Measurements from ENCODE around the gene ENTHD1. TPM values are rescaled to one million over a fixed set of nuclear protein-coding genes. Genes with fewer than 3 reads are reported as not detected.
"Not testable (repeated sequence)": the region's sequence is repeated elsewhere in the genome, so short reads cannot be mapped to it uniquely, and the experiment has no call there.

Gene ENTHD1
- polyA plus RNA-seq, 4 donors: not detected

DNA sequence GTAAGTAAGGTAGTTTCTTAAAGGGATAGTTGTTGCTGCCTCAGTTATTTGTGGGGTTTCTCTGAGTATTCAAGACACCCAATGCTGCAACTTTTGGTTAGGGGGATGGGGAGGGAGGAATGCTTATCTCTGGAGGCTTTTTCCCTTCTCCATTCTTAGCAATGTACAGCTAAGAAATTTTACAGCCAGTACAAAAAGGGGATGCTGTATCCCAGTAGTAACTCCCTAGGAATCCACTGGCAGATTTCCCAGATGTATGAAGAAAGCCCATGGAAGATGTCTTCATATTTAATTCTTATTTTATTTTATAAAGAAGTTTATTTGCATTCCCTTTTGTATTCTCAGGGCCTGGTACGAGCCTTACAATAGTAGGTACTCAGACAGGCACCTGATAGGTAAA, 154.8 kb downstream of the ENTHD1 start:
- no peak for DNase-seq (ENCODE audit: low read depth in 4 of 4, low spot score in 3 of 4)

GRCh38 chr22:39735776-39736175, 157.8 kb downstream of the ENTHD1 start:
- no peak for DNase-seq (ENCODE audit: low read depth in 4 of 4, low spot score in 3 of 4)

DNA sequence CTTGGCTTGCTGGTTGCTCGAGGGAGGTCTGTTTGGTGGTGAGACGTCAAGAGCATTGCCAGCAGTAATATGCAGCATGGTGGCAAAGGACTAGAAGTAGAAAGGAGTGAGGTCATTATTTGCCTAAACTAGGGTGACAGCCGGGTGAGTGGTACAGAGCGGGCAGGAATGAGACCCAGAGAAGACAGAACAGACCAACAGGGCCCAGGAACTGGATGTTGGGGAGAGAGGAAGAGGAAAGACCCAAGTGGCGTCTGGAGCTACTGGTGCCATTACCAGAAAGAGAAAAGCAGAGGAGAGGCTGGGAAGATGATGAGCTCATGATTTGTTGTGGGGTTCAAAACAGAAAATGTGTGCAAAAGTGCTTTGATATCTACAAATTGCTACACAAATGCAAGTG, 158.7 kb downstream of the ENTHD1 start:
- no peak for DNase-seq (ENCODE audit: low read depth in 4 of 4, low spot score in 3 of 4)

- DNase-seq (ENCODE audit: low read depth in 4 of 4, low spot score in 3 of 4): not testable (repeated sequence)
Observed at GRCh38 chr22:39734046-39734445, 159.5 kb downstream of the ENTHD1 start.

GRCh38 chr22:39733191-39733590, 160.4 kb downstream of the ENTHD1 start:
- no peak for DNase-seq (ENCODE audit: low read depth in 4 of 4, low spot score in 3 of 4)

GRCh38 chr22:39732625-39733024, 160.9 kb downstream of the ENTHD1 start:
- DNase-seq (ENCODE audit: low read depth in 4 of 4, low spot score in 3 of 4): no peak

DNA sequence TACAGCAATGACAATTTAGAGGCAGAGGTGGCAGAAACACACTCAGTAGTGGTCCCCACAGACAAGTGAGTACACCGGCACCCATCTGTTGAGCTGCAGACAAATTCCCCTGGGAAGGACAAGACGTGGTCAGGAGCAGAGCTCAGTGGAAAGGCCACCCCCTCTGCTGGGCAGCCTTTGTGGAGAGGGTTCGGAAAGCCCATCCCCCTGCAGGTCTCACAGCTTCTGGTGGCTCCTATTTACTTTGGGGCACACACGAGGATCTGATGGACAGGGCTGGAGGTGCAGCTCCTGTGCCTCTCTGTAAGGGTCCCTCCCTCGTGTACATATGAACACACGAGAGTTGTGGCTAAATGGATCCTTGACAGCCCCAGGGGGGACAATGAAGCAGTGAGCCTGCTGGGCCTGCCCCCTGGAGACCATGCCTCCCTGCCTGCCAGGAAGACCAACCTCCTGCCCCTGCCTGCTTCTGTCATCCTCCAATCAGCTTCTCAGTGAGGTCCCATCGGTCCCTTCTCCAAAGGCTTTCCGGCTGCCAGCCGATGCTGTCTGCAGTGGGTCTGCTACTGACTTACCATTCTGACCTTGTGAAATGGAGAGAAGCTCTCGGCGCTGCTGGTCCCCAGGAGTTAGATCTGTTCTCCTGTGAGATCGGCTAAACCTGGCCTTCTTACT, 161.5 kb downstream of the ENTHD1 start:
- no peak for DNase-seq (ENCODE audit: low read depth in 4 of 4, low spot score in 3 of 4)

GRCh38 chr22:39731481-39731880, 162.1 kb downstream of the ENTHD1 start:
- no peak for DNase-seq (ENCODE audit: low read depth in 4 of 4, low spot score in 3 of 4)

DNA sequence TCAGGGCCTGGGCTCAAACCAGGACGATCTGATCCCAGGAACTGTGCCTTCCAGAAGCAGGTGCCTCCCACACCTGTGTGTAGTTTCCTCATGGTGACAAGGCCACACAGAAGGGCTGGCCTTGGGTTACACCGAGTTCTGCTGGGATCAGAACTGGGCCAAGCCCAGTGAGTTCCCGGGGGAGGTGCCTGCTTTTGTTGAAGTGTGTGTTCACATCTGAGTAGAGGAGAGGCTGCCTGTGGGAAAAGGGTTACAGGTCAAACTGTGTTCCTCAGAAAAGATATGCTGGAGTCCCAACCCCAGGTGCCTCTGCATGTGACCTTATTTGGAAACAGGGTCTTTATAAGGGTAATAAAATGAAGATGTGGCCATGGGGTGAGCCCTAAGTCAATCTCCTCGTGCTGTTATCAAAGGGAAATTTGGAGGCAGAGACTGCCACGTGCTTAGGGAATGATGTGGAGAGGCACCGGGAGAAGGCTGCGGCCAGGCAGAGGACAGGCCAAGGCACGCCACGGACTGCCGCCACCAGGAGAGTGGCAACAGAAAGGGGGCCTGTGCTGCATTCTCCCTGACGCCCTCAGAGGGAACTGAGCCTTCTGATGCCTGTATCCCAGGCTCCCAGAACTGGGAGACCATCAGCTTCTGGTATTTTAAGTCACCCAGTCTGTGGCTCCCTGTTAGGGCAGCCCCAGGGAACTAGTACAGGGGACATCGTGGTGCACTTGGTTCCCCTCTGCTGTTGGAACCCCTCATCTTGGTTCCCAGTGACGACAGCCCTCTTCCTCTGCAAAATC, 164.2 kb downstream of the ENTHD1 start:
- no peak for DNase-seq (ENCODE audit: low read depth in 4 of 4, low spot score in 3 of 4)

DNA sequence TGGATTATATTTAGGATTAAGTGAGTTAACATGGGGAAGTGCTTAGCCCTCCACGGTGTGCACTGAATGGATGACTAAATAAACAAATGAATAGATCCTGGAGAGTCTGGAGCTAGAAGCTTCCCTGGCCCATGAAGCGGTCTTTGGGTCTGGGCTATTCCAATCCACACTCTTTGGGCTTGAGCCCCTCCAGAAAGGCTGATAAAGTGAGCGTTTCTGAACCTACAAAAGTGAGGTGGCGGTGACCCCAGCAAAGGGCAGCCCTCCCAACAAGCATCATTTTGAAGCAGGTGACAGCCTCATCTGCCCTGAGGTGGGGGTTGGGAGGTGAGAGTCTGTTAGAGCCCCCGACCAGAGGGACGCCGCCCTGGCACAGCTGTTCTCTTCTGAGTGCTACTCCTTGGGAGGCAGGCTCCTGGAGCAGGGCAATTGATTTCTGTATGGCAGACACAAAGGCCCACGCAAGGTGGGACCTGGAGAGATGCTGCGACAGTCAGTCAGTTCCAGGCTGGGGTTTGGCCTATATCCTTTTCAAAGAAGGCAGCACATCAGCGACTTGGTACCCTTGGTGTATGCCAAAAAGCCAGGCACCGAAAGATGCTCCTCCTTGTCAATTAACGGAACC, 165.2 kb downstream of the ENTHD1 start:
- DNase-seq (ENCODE audit: low read depth in 4 of 4, low spot score in 3 of 4): no peak

GRCh38 chr22:39727541-39727940, 166.0 kb downstream of the ENTHD1 start:
- DNase-seq (ENCODE audit: low read depth in 4 of 4, low spot score in 3 of 4): no peak

- DNase-seq (ENCODE audit: low read depth in 4 of 4, low spot score in 3 of 4): no peak
Observed at GRCh38 chr22:39725351-39726035, 168.1 kb downstream of the ENTHD1 start.

DNA sequence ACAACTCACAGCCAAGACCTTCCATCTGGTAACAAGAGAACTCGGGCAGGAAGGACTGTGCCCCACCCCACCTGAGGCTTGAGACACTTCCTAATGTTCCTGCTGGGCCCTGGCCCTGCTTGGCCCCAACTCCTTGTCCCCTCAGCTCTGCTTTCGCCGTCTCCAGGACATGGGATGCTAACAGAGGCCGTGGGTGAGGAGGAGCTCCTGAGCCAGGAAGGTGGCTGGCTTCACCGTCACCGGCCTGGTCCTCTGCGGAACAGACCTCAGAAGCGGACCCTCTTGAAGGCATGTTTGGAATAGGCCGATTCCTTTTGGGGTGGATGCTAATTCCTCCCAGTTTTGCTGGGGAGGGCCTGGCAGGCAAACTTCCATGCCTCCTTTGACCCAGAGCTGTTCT, 168.7 kb downstream of the ENTHD1 start:
- DNase-seq (ENCODE audit: low read depth in 4 of 4, low spot score in 3 of 4): no peak

GRCh38 chr22:39724390-39724789, 169.2 kb downstream of the ENTHD1 start:
- no peak for DNase-seq (ENCODE audit: low read depth in 4 of 4, low spot score in 3 of 4)

GRCh38 chr22:39723899-39724351, 169.6 kb downstream of the ENTHD1 start:
- no peak for DNase-seq (ENCODE audit: low read depth in 4 of 4, low spot score in 3 of 4)

DNA sequence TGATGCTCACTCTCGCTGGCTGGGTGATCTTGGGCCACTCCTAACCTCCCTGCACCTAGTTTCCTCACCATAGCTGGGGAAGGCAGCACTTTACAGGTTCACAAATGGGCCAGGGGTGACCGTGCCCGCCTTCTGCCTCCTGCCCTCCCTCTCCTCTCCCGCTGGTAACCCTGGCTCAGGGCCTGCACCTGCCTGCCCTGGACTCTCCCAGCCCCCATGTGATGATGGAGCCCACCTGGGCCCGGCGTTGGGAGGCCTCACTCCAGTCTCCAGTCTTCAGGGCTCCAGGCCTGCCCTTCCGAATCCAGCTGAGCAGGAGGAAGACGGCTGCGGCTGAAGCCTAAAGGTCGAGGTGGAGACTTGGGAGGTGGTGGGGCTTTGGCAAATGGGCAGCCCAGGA, 170.1 kb downstream of the ENTHD1 start:
- DNase-seq (ENCODE audit: low read depth in 4 of 4, low spot score in 3 of 4): no peak

- no peak for DNase-seq (ENCODE audit: low read depth in 4 of 4, low spot score in 3 of 4)
Observed at GRCh38 chr22:39722501-39722900, 171.1 kb downstream of the ENTHD1 start.

- no peak for DNase-seq (ENCODE audit: low read depth in 4 of 4, low spot score in 3 of 4)
Observed at GRCh38 chr22:39722032-39722325, 171.6 kb downstream of the ENTHD1 start.

DNA sequence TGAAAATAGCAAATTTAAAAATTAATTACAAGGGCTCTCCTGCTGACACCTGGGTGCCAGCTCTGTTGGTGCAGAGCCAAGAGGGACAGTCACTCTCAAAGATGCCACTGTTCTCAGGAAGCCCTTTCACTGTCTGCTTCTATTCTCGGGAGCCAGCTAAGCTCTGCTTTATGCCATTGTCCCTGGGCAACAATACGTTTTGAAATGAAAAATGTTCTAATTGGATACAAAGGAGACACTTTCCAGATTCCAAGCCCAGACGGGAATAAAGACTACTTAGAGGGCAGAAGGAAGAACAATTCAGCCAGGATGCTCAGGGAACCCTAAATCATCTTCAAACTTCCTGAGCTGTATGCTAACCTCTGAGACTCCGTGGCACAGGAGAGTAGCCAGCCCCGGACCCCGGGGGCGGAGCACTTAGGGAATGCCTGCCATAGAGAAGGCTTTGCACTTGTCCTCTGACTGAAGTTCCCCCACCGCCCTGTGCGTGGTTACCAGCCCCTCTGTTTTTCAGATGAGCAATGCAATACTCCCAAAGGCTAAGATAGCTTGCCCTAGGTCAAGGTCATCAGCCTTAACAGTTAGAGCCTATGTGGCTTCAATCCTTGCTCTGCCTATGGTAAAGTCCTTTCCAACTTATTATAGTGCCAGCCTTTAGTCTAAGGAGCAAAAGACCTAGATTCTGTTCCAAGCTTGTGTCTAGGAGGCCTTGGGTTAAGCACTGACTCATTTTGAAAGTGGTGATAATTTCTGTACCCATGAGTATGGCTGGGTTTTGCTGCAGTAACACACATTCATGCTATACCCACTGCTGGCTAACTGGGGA, 172.1 kb downstream of the ENTHD1 start:
- no peak for DNase-seq (ENCODE audit: low read depth in 4 of 4, low spot score in 3 of 4)
